GM18520 (cell line): Measurements from ENCODE around the gene MAML3.

ENCODE experiments used
- ATAC-seq: cut with Tn5 transposase; IDR thresholded peaks from one replicate; pipeline ENCODE4 v1.9.1; 2021; ENCODE audit not compliant: unreplicated experiment

MAML3 gene

DNA sequence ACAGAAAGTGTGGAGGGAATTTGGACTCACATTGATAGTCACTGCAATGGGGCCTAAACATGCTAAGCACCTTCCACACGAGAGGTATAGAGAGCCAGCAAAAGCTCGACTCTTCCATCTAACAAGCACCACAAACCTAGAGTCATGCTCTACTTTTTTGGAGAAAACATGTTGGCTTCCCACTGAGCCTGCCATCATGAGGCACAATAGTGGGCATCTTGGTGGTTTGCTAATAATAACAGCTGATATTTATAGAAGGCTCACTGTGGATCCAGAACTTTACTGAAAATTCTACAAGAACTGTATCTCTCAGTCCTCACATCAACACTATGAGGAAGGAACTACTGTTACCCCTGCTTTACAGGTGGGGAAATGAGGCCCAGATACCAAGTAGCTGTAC lies 26.6 kb downstream of the MAML3 start:
- ATAC-seq = no peak

DNA sequence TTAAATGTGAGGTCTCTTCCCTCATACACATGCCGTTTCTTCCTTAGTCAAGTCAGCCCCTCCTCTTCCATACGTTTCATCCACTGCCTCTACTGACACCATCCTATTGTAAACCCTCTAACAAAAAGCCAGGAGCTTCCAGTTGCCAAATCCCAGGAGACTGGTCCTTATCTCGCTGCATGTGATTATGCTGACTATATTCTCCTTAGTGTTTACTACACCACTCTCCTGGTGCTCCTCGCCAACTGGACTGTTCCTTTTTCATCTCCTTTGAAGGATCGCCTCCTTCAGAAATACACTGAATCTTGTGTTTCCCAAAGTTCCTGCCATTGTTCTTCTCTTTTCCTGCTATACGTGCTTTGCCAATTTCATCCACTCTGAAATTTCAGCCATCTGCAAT lies 27.7 kb downstream of the MAML3 start:
- ATAC-seq = no peak

DNA sequence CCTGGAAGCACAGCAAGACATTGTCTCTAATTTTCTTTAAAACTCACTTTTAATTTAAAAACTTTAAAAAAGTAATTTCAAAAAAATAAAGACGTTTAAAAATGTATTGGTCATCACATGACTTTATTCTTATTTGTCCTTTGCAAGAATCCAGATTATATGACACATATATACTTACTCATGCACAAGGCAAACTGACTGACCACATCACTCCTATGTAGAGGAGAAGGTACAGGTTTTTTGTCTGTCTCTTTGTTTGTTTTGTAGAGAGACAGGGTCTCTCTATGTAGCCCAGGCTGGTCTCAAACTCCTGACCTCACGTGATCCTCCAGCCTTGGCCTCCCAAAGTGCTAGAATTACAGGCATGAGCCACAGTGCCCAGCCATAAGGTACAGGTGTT lies 28.6 kb downstream of the MAML3 start:
- ATAC-seq = no peak

DNA sequence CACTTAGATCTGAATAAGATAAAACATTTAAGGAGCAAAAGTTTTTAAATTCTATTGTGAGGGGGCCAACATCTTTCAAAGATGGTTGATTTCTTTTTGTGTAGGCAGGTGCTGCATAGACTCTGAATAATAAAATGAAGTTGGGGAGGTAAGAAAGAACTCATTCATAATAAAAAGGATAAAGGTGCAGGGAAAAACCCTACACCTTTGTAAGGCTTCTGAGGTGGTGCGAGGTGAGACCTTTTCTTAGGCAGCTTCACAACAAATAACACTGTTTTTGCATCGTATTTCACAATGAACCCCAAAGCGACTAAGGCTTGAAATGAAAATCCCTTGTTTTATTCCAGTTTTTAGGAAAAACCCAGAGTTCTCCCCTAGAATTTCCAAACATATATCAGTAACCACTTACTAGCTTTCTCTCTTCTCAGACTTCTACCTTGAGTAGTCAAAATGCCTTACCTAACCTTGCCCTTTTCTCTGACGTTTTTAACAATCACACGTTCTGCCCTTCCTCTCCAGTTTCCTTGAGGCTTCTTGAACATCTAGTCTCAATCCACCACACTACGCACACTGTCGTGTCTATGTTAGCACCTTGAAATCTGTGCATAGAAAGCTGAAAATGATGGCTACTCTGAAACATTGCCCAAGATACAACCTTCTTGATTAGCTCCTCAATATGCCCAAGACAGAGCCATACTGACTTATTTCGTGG lies 30.2 kb downstream of the MAML3 start:
- ATAC-seq = no peak

DNA sequence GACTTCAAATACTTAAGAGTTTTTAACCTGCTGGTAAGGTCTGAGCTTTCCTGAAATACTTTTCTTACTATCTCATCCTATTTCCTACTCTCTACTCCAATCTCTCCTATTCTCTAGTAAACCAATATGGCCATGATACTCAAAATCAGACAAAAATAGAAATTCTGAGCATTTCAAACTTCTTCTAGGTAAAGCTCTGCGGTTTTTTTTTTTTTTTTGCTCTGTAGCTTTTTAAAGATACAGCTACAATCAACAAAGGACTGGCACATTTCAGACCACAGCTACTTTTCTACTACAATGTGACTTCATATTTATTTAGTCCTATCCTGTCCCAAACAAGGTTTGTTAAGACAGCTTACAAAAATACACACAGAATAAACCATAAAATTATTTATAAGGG lies 31.1 kb downstream of the MAML3 start:
- no peak for ATAC-seq

DNA sequence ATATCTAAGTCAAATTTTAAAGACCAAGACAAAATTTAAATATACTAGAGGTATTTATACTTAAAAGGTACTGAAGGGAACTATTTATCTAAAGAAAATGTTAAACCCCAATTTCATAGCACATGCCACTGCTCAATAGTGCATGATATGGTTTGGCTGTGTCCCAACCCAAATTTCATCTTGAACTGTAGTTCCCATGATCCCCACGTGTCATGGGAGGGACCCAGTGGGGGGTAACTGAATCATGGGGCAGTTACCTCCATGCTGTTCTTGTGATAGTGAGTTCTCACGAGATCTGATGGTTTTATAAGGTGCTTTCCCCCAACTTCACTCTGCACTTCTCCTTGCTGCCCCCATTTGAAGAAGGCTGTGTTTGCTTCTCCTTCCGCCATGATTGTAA lies 32.3 kb downstream of the MAML3 start:
- no peak for ATAC-seq

DNA sequence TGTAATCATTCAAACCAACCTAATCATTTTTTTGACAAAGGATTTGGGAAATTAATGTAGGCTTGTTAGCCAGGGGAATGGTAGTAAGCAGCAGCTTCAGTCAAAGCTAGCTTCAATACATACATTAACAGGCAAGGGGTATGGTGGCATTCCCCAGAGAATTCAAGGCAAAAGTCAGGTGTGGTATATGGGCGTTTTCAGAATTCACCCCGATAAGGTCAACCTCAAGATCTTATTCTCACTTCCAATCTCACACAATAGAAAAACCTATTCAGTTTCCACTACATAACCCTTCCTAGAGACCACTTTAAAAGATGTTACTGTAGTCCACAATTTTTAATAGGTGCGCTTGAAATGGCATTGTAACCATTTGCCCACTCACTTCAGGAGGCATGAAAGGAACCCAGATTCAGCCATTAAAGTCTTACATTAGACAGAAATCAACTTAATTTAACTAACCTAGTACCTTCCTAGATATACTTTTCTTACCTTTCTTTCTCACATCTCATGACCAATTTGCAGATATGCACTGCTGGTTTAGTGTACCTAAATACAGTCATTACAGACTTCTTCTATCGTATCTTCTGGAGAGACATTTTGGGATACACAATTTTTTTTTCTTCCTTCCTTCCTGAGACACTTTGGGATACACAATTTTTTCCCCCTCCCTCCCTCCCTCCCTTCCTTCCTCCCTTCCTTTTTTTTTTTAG lies 34.9 kb downstream of the MAML3 start:
- ATAC-seq = no peak

DNA sequence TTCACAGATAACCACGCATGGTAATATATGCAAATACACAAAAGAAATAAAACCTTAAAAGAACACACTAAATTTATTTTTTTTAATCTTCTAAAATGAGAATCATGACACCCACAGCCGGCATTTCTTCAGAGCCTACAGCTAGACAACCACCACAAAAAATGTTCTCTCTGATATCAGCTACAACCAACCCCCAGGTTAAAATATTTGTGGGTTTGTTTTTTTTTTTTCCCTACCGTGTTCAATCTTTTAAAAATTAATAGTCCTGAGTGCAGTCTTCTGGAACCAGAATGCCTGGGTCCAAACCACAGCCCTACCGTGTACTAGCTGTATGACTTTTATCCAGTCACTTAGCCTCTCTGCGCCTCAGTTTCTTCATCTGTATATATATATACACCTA lies 36.0 kb downstream of the MAML3 start:
- no peak for ATAC-seq

DNA sequence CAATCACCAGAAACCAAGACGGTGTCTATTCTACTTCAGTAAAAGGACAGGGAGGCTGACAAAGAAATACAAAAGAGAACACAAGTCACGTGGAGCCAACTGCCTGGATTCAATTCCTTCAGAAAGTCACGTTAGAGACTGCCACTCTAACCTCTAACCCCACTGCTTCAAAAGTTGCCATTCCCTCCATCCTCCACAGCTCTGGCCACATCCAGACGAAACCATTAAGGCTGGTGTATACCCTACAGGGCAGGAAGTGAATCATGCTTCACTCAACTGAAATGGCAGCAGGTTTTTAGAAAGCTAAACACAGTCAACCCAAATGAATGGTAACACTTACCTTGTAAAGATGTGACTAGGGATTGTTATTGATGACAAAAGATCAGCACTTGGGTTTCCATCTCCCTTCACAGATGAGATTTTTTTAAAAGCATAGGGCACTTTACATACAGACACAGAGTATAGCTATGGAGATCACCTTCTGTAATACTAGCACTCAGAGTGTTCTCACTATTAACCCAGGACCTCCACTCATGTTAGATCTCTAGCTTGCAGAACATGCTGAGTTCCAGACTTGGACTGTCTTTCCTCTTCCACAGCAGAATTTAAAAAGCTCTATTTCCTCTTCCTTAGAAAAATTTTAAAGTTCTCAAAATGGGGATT lies 37.4 kb downstream of the MAML3 start:
- ATAC-seq = no peak

DNA sequence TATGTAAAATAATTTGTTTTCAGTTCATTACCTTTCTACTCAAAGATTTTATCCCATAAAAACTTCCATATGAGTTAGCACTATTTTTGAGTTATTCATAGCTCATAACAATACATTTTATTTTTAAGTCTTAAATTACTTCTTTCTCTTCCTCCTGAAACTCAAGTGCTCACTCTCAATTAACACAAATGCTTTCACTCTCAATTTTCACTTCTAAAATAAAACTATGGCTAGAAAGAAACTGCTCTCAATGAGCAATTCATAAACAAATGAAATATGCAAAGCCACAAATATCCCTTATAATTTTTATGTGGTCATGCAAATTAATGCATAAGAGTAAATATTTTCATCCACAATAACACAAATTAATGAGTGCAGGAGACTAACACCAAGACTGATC lies 38.8 kb downstream of the MAML3 start:
- no peak for ATAC-seq

DNA sequence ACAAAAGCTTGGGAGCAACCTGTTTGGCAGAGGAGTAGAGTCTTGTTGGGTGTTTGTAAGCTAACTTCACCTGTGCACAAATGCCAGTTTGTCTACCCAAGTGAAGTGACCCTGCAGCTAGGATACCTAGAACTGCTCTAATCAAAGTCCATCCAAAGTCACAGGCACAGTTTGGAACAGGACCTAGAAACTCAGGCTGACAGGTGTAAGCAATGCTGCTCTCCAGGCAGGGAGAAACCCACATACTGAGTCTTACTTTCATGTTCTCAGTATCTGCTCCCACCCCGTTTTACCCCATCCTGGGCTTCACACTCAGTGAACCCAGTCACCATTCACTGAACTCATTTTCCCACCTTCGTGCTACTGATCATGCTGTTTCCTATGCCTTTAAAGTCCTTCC lies 40.3 kb downstream of the MAML3 start:
- ATAC-seq = no peak

DNA sequence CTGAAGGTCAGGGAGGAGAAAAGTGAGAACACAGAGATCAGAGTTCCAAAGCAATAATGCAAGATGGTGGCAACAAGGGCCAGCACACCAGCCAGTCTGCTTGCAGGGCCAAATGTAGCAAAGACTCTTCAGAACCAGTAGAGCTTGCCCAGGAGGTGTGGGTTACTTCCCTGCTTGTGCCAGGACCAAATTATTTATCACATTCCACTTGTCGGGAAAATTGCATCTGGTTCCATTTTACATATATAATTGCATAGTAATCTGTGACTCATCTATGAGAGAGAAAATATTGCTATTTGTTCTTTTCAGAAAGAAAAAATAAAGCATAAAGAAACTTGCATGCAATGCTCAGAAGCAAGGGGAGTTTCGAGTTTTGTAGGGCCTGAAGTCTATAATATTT lies 41.4 kb downstream of the MAML3 start:
- ATAC-seq = no peak

DNA sequence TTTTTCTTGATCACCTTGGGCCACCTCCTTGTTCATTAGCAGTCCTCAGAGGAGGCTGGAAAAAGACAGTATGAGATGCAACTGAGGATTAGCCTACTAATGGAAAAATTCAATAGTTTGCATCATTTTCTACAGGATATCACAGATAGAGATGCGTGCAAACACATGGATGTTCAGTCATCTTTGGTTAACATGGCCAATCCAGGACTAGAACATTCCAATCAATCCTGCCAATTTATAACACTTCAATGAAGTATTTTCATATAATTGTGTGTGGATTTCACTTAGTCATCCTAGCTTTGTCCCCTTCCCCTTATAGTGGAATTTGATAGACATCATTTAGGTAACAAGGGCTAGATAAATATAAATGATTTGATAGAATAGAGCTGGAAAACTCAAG lies 42.7 kb downstream of the MAML3 start:
- no peak for ATAC-seq

DNA sequence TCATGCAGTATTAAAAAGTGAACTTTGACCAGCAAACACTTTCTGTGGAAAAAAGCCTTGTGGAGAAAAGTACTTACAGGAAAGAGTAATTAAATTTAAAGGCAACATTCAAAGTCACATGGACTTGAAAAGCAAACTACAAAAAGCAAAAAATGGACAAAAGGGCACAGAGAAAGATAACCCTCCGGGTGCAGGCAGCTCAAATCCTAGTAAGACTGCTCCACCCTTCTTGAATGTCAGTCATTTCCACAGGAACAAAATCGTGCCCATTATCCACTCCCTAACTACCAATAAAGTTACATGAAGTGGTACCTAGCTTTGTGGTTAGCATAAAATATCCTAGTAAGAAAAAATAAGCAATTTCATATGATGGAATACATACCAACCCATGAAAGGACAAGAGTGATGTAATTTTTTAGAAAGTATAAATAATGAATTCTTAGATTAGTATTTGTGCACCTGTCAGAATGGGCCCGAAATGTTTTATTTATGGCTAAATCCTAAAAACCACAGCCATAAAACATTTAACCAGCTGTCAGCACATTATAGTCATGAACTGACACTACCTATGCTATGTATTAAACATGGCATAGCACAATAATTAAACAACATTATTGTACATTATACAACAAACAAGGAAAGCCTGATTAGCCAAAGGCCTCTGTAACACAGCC lies 43.3 kb downstream of the MAML3 start:
- ATAC-seq = no peak

DNA sequence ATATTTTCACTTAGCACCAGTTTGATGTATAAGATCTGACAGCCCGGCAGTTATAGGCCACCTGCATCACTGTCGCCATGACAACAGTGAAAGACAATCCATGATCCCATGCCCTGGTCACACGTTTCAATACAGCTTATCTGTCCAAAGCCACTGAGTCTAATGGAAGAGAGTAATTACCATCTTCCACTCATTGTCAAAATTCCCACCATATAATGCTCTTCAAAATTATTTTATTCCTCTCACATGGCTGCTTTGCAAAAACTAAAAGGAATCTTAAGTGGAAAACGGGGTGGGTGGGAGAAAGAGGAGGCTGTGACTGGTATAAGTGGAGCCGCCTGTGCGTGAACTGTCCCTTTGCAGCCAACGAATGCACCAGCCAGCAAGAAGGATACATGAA lies 44.2 kb downstream of the MAML3 start:
- ATAC-seq = no peak

DNA sequence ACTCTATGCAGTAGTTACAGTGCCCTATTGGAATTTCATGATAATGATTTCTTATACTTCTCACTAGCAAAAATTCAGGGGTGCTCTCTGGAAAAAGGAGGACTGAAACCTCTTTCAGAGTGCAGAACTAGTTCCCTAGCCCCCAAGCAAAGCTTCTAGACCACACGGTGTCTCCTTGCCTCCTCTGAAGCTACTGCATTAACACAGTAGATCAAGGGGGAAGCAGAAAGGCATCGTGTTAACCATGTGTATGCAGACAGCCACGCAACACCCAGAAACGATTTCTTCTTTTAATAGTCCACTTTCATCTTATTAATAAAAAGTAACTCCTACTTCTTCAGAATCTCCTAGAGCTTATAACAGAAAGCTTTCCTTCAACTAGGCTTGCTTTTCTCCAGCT lies 44.7 kb downstream of the MAML3 start:
- no peak for ATAC-seq

DNA sequence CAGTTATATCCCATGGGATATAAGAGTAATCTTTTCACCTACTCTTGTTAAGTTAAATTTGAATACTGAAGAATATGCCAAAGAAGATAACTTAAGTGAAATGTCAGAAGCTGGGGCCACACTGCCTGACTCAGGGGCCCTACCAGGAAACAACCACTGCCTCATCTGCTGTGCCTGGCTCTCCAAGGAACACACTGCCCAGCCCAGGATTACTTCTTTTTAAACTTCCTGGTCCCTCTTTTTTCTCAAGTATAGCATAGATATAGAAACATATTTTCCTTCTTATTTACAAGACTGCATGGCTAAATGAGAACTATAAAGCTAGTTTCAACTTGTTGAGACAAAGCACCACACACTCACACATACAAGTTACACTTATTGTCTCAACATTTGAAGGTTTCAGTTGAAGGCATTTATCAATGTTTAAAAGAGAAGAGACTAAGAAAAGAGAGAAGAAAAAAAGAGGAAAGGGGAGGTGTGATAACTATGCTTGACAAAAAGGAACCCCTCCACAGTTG lies 45.2 kb downstream of the MAML3 start:
- ATAC-seq = no peak

DNA sequence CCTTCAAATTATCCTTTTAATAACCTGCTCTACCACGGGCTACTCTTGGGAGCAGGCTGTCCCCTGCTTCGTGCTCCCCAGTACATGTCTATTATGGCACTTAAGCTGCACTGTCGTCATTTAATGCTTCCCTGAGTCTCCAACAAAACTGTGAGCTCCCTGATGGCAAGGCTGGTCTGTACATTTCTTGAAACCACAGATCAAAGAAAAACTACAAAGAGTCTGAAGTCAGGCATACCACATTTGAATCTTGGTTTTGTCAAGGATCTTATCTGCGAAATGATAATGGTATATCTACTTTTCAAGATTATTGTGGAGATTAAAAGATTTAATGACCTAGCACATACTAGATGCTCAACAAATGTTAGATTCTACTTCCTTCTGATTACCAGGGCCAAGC lies 45.7 kb downstream of the MAML3 start:
- no peak for ATAC-seq

DNA sequence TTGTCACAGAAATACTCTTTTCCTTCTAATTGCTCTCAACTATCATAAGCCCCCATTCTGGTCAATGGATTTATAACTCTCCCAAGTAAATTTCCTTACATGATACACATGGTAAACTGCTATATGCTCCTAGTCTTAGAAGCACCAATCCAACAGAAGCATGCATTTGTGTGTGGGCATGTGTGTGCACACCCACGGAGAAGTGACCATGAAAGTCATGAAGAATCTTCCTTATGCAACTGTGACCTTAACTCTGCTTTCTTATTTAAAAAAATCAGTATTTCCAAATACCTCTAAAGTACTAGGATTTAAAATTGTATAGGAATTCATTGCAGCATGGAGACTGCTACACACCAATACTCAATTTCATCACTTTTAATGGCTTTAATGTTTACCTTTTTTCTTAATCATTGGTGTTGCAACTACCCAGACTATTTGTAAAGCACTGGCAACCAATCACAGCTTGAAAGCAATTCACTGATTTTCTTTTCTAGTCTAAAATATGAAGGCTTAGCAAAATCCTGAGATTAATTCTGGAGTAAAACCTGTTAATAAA lies 47.6 kb downstream of the MAML3 start:
- ATAC-seq = no peak

DNA sequence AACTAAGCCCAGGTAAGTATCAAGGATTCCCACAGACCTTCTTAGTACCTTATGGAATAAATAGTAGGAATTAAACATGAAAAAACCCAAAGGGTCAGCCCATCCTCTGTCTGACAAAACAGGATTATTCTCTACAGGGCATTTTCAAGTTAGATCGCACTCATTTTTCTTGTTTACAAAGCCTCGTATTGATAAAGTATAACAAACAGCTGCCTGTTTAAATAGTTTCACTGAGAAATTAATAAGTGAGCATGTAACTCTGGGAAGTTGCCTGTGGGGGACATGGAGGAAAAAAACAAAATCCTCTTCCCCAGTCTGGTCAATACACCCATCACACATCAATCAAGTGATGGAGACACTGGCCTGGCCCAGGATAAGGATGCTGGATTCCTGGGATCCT lies 48.5 kb downstream of the MAML3 start:
- ATAC-seq = no peak

DNA sequence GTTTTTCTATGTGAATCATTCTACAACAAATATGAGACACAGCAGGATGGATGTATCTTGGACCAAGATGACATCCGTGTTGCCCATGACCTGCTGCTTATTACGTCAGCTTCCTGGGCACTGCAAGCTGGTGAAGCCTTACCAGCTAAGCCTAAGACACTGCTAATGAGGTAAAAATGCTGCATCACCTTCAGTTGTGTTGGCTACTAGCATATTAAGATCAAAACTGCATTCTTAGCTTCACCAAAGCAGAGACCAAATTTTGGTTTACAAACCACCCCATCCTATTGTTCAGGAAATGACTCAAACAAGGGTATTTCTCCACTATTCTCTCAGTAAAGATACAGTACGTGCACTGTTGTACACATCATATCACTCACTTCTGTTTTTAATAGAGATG lies 50.3 kb downstream of the MAML3 start:
- ATAC-seq = peak; percentile 90
